Liver (tissue), 9 donors: ENCODE results near the gene UBR3. TPM values are rescaled to one million over a fixed set of nuclear protein-coding genes. Genes with fewer than 3 reads are reported as not detected.
"Not testable (repeated sequence)": the region's sequence is repeated elsewhere in the genome, so short reads cannot be mapped to it uniquely, and the experiment has no call there.

ENCODE experiments used
- DNase-seq: peaks from one replicate; pipeline ENCODE4 v3.0.0-alpha.2; 2017; ENCODE audit warnings: low spot score
- H3K27ac ChIP-seq, 2 donors: one replicate each; pipeline ENCODE4 v1.7.0; 2013; ENCODE audit warnings: inconsistent platforms in 2 of 2, low read length in 2 of 2, control low read depth in 1 of 2, low read depth in 1 of 2, mild to moderate bottlenecking in 1 of 2
- H3K27me3 ChIP-seq, 4 donors: one replicate each; pipeline versions ENCODE4 v1.6.1 to v1.7.0; 2013; ENCODE audit warnings: low read length in 3 of 4, inconsistent platforms in 1 of 4, mild to moderate bottlenecking in 1 of 4, moderate library complexity in 1 of 4; ENCODE audit not compliant: control insufficient read depth in 4 of 4, insufficient read depth in 4 of 4
- H3K36me3 ChIP-seq, 4 donors: one replicate each; pipeline versions ENCODE4 v1.6.1 to v1.7.0; 2013; ENCODE audit warnings: low read length in 3 of 4, mild to moderate bottlenecking in 3 of 4, low read depth in 1 of 4, moderate library complexity in 1 of 4; ENCODE audit not compliant: control insufficient read depth in 4 of 4, insufficient read depth in 3 of 4
- H3K4me1 ChIP-seq, 4 donors: one replicate each; pipeline versions ENCODE4 v1.6.1 to v1.7.0; 2013; ENCODE audit warnings: low read length in 3 of 4, mild to moderate bottlenecking in 3 of 4, moderate library complexity in 1 of 4; ENCODE audit not compliant: control insufficient read depth in 4 of 4, insufficient read depth in 4 of 4
- H3K4me3 ChIP-seq, 3 donors: one replicate each; pipeline versions ENCODE4 v1.6.1 to v1.7.0; 2013; ENCODE audit warnings: low read length in 3 of 3, control low read depth in 1 of 3, low read depth in 1 of 3, mild to moderate bottlenecking in 1 of 3
- H3K9ac ChIP-seq, 2 donors: one replicate each; pipeline ENCODE4 v1.7.0; 2013; ENCODE audit warnings: low read length in 2 of 2, mild to moderate bottlenecking in 2 of 2, moderate library complexity in 2 of 2, control low read depth in 1 of 2, low read depth in 1 of 2
- H3K9me3 ChIP-seq, 4 donors: one replicate each; pipeline versions ENCODE4 v1.6.1 to v1.7.0; 2013; ENCODE audit warnings: low read length in 3 of 4; ENCODE audit not compliant: control insufficient read depth in 4 of 4
- CTCF ChIP-seq: fragments of 150-350 bp; IDR thresholded peaks from 2 replicates; pipeline ENCODE4 v1.5.1; 2017; ENCODE audit warnings: improper control_type of control experiment, low read depth, low read length; ENCODE audit not compliant: missing input control
- EGR1 ChIP-seq, 2 donors: IDR thresholded peaks; 2 replicates each; pipeline ENCODE4 v1.6.1; 2016 to 2018; ENCODE audit warnings: antibody characterized with exemption in 2 of 2, low read depth in 2 of 2
- FOXA1 ChIP-seq: IDR thresholded peaks from 2 replicates; pipeline ENCODE4 v1.6.1; 2016; ENCODE audit warnings: antibody characterized with exemption
- FOXA2 ChIP-seq: IDR thresholded peaks from 2 replicates; pipeline ENCODE4 v1.6.1; 2016; ENCODE audit warnings: antibody characterized with exemption
- GABPA ChIP-seq, 2 donors: IDR thresholded peaks in 1 of 2; conservative IDR thresholded peaks in 1 of 2; 2 replicates each; pipeline ENCODE4 v1.6.1; 2016; ENCODE audit warnings: antibody characterized with exemption in 2 of 2, mild to moderate bottlenecking in 1 of 2, moderate library complexity in 1 of 2
- JUND ChIP-seq, 2 donors: IDR thresholded peaks; 2 replicates each; pipeline ENCODE4 v1.6.1; 2016; ENCODE audit warnings: antibody characterized with exemption in 2 of 2
- NR2F2 ChIP-seq: IDR thresholded peaks from 2 replicates; pipeline ENCODE4 v1.6.1; 2016; ENCODE audit warnings: antibody characterized with exemption
- RAD21 ChIP-seq, 2 donors: IDR thresholded peaks; 2 replicates each; pipeline ENCODE4 v1.6.1; 2016; ENCODE audit warnings: antibody characterized with exemption in 2 of 2, mild to moderate bottlenecking in 2 of 2
- RXRA ChIP-seq, 2 donors: IDR thresholded peaks; 2 replicates each; pipeline ENCODE4 v1.6.1; 2017 to 2018; ENCODE audit warnings: antibody characterized with exemption in 2 of 2, mild to moderate bottlenecking in 1 of 2
- SP1 ChIP-seq: IDR thresholded peaks from 2 replicates; pipeline ENCODE4 v1.6.1; 2018; ENCODE audit warnings: antibody characterized with exemption, mild to moderate bottlenecking
- TAF1 ChIP-seq: conservative IDR thresholded peaks from 2 replicates; pipeline ENCODE4 v1.6.1; 2016; ENCODE audit warnings: antibody characterized with exemption, mild to moderate bottlenecking
- YY1 ChIP-seq: IDR thresholded peaks from 2 replicates; pipeline ENCODE4 v1.6.1; 2016; ENCODE audit warnings: antibody characterized with exemption, mild to moderate bottlenecking
- ZBTB33 ChIP-seq: IDR thresholded peaks from 2 replicates; pipeline ENCODE4 v1.6.1; 2016; ENCODE audit warnings: antibody characterized with exemption
- WGBS: extraction: QIAGEN DNeasy Blood & Tissue Kit; methylation state at CpG from one replicate; pipeline ENCODE4 v1.1.7; 2013; 5-methylcytosine and 5-hydroxymethylcytosine counted together
- polyA plus RNA-seq, 2 donors: library from polyadenylated mRNA; stranded (reverse) in 1 of 2; unstranded in 1 of 2; fragments of 200-250 nt in 1 of 2; fragments of >200 nt in 1 of 2; fragmentation: Nextera tagmentation in 1 of 2; extraction: Ambion mirVana in 1 of 2; gene quantifications; one replicate each; pipeline versions ENCODE4 v1.2.1 to v1.2.3, GENCODE V29; 2013 to 2015
- total RNA-seq, 2 donors: library from RNA; depleted of rRNA; stranded (reverse); fragments of >200 nt; gene quantifications; one replicate each; pipeline ENCODE4 v1.2.3, GENCODE V29; 2014
- TF ChIP-seq, protein P1 (sequence below): IDR thresholded peaks from 2 replicates; pipeline ENCODE4 v1.6.1; 2016; ENCODE audit warnings: antibody characterized with exemption
- donor health status: healthy.
- donor health status: healthy.
- donor health status: healthy.
- donor health status: healthy.
- donor health status: healthy.

UBR3 gene
- total and polyA plus RNA-seq, 4 donors, result 8.5 to 69.4 (median 28.4) TPM

GRCh38 chr2:169862816-169863215 is 35.6 kb downstream of the UBR3 start:
- Histone ChIP-seq H3K4me1 (no peaks in the 10 kb centered on the region), H3K27ac (no peak overlapping the region), H3K4me3 (no peak overlapping the region), H3K9me3 (no peaks in the 10 kb centered on the region), H3K27me3 (no peaks in the 10 kb centered on the region), H3K9ac (no peak overlapping the region), H3K36me3 (peaks cover 0 to 1% (median 0%) of the 10 kb centered on the region in 4 donors)
- no peak for TF ChIP-seq FOXA2
- no peak for TF ChIP-seq GABPA (IDR thresholded peaks at IDR 0.05 in 1 of 2, conservative IDR thresholded peaks at IDR 0.05 in 1 of 2)
- no peak for DNase-seq
- WGBS, result 97% methylated on average over 2 of the region's 2 CpGs

DNA sequence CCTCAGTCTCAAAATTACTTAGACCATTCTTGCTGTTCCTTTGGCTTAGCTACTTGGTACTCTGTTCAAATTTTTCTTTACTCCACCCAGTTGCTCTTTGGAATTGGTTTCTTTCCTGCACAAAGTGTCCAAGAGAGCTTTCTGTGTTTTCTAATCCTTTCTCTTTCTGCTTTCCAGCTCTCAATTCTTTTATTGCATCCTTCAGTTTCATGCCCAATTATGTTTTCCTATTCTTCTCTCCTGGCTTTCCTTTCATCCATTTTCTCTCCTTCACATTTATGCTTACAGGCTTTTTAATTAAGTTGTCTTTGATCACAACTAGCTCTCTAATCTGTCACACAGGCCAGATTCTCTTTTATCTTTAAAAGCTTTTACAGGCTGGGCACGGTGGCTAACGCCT is 38.2 kb downstream of the UBR3 start:
- Histone ChIP-seq H3K27ac (no peak overlapping the region), H3K36me3 (no peaks in the 10 kb centered on the region), H3K4me1 (no peaks in the 10 kb centered on the region), H3K27me3 (no peaks in the 10 kb centered on the region), H3K9ac (no peak overlapping the region), H3K9me3 (no peaks in the 10 kb centered on the region), H3K4me3 (no peak overlapping the region)
- no peak for DNase-seq
- 98% methylated on average over 2 of the region's 2 CpGs for WGBS
- no peak for TF ChIP-seq FOXA1
- no peak for TF ChIP-seq FOXA2
- TF ChIP-seq RAD21 (IDR thresholded peaks at IDR 0.05), result no peak
- TF ChIP-seq TAF1, result no peak
- TF ChIP-seq GABPA (IDR thresholded peaks at IDR 0.05 in 1 of 2, conservative IDR thresholded peaks at IDR 0.05 in 1 of 2), result no peak
- no peak for TF ChIP-seq RXRA (IDR thresholded peaks at IDR 0.05)

GRCh38 chr2:169866230-169866629 is 39.0 kb downstream of the UBR3 start:
- not testable (repeated sequence) for H3K9me3 ChIP-seq, H3K36me3 ChIP-seq, H3K27ac ChIP-seq, H3K9ac ChIP-seq, H3K27me3 ChIP-seq, H3K4me1 ChIP-seq, DNase-seq, H3K4me3 ChIP-seq
- WGBS, result 100% methylated on average over 6 of the region's 6 CpGs

DNA sequence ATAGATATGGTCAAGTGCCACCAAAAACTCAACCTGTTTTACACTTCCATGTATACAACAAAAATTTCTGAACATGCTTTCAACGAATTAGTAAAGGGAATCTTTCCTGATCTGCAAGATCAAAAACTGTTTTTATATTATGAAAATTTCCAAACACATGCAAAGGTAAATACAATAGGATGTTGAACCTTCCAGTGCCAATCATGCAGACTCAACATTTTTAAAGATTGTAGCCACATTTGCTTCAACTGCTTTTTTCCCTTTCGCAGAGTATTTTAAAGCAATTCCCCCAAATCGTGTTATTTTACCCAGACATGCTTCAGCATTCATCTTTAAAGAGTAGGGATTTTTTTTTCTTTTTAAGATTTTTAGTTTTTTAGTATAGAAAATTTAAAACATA is 40.3 kb downstream of the UBR3 start:
- DNase-seq, result no peak
- WGBS, result 83% methylated on average over 3 of the region's 3 CpGs
- H3K27ac ChIP-seq, result no peak overlapping the region

More for the DNA sequence above, 40.3 kb downstream of the UBR3 start:
- Histone ChIP-seq H3K4me1 (peaks cover 0 to 3% (median 0%) of the 10 kb centered on the region in 4 donors), H3K9ac (no peak overlapping the region), H3K27me3 (no peaks in the 10 kb centered on the region), H3K4me3 (no peak overlapping the region), H3K9me3 (no peaks in the 10 kb centered on the region), H3K36me3 (no peaks in the 10 kb centered on the region)
- no peak for TF ChIP-seq NR2F2
- TF ChIP-seq TAF1, result no peak
- TF ChIP-seq FOXA2, result no peak
- no peak for TF ChIP-seq YY1
- TF ChIP-seq CTCF, result no peak
- TF ChIP-seq, protein P1, sequence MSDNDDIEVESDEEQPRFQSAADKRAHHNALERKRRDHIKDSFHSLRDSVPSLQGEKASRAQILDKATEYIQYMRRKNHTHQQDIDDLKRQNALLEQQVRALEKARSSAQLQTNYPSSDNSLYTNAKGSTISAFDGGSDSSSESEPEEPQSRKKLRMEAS, result no peak
- no peak for TF ChIP-seq RXRA (IDR thresholded peaks at IDR 0.05)
- no peak for TF ChIP-seq EGR1 (IDR thresholded peaks at IDR 0.05; ENCODE audit: low read depth in 2 of 2)
- TF ChIP-seq SP1, result no peak
- TF ChIP-seq GABPA (IDR thresholded peaks at IDR 0.05 in 1 of 2, conservative IDR thresholded peaks at IDR 0.05 in 1 of 2), result no peak
- no peak for TF ChIP-seq ZBTB33
- TF ChIP-seq JUND (IDR thresholded peaks at IDR 0.05), result no peak
